ENCODE results near the gene BBS9.
"Not testable (repeated sequence)": the region's sequence is repeated elsewhere in the genome, so short reads cannot be mapped to it uniquely, and the experiment has no call there.

BBS9 gene

DNA sequence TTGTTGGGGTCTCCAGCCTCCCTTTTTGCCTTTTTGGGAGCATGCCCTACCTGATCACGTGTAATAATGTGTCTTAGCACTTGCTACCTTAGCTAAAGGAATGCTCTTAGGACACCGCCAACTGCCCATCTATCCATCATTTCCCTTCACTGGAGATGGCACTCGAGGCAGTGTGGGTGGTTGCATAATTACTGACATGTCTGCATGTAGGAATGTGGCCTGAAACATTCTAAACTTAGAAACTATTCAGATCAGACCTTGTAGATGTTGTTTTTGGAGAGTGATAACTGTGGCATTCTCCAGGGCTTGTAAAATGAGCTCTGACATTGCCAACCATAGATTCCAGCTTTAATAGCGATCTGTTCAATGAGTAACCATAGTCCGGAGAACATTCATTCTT, 365.8 kb downstream of the BBS9 start:
- peak; percentile 12 for DNase-seq (ENCODE audit: low spot score)

DNA sequence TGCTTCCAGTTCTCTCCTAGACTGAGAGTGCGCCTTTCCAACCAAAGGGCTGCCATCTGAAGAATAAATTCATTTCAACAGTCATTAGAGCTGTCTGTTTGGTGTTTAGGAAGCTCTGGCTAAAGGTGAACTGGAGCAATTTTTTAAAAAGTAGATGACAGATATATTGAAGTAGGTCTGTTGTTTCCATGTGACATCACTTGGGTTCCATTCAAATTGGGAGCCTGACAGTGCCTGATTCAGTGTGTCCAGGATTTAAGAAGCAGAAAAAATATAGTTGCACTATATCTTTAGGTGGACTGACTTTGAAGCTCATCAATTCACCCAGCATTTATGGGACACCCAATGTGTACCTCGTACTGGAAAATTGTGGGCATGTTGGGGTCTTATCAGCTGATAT, 367.7 kb downstream of the BBS9 start:
- no peak for DNase-seq (ENCODE audit: low spot score)

DNA sequence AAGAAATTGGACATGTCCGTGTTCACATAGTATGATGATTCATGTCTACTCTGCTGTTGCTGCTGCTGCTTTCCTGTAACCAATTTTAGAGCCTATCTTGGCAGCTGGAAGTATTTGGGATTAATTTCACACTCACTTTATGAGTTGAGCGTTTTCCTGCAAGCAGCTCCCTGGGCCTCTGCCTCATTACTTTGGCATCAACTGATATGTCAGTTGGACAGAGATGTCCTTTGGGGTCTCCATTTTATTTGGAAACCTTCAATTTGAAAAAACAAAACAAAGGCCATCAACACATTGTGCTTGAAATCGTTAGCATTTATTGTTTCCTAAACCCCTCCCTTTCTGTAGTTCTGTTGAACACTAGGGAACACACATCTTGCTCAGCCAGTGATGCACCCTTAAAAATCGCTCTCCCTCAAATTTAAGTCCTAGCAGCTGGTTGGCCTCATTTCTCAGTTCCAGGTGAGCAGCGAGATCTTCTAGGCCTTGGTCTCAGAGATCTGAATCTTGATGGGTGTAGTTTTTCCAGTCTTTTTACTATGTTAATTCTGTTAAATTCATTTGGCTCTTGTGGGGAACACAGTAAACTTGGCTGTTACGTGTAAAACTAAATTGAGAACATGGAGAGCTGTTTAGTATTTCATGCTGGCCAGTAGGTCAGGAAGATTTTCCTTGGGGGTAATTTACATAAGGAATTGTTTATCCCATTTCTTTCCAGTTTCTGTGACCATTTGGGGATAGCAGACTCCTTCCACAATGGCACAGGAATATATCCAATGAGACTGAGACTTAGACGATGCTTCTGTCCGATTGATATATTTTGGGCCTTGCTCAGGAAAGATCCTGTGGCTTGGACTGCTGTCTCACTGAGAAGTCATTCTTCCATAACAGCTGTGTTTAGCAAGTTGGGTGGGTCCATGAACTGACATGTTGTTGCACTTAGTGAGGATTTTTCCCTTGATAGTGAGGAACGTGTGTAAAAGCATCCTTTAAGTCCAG, 371.6 kb downstream of the BBS9 start:
- DNase-seq (ENCODE audit: low spot score), result no peak

DNA sequence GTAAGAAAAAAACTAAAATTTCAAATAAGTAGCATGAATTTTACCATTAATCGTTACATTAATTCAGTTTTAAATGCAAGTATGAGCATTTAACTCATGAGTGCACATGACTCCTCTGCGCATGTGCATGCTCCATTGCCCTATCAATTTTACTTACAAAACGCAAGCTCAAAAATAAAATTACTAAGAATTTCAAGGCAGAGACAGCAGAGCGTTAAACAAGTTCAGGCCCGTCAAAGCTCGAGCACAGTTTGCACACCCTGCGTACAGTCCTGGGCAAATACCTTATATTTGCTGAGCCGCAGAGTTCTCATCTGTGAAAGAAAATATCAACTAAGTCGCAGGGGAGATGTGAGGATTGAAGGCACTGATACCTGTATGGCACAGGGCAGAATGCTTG, 373.6 kb downstream of the BBS9 start:
- no peak for DNase-seq (ENCODE audit: low spot score)

DNA sequence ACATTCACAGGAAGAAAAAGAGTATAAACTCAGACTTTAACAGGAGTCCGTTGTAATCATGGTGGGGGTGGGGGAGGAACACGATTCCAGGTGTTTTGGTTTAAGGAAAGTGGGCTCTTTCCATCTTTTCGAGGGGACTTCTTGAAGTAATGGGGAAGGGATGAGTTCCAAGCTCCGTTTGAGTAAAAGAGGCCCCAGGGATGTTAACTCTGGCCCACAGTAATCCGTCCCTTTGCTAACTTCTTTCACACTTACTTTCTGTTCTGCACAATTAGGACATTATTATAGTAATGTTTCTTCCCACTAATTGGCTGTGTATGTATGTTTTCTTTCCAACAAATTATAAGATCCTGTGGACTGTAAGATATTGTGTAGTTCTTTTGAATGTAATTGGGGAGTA, 374.4 kb downstream of the BBS9 start:
- no peak for DNase-seq (ENCODE audit: low spot score)

DNA sequence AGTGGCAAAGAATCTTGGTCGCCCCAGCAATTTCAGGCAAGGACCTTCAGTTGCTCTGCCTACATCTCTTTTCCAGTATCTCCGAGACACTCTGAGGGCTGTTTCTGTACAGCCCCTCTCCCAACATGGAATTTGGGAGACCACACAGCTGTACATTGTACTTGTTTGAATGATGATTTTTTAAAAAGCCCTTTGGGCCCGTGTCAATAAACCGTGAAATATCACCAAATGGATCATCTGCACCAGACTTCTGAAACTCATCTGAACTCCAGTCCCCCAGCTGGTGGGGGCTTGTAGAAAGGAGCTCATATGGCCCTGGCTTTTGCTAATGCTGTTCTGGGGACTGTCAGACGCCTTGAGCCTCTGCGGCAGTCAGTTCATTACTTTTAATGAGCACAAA, 374.9 kb downstream of the BBS9 start:
- no peak for DNase-seq (ENCODE audit: low spot score)

DNA sequence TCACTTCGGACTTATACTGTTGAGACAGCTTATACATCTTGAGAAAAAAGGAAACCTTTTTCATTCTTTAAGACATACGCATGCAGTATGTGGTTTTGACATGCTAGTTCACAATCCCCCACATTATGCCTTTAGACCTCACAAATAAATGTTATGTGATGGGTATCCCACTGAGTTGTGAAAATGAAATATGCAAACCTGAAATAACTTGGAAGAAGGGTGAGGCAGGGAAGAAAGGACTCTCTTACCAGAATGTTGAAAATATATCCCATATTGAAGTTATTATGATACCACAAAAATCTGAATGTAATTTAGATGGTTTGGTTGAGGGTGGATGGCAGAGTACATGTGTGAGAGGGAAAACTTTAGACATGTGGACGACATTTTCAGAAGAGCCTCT, 379.8 kb downstream of the BBS9 start:
- DNase-seq (ENCODE audit: low spot score), result no peak

DNA sequence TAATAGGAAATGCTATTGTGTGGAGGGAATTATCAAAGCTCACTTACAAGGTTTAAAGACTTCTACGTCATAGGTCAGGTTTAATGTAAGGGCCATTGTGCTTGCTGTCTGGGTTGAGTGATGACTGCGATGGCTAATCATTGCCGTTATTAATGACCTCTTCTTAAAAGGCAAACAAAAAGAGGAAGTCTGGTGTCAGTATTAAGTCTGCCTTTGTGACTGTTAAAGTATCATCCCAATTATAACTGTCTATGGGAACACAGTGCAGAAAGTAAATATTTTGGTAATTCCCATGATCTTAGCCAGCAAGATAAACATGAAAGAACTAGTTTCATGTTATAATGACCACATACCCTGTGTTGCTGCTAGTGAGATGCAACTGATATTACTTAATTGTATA, 382.4 kb downstream of the BBS9 start:
- DNase-seq (ENCODE audit: low spot score), result no peak

DNA sequence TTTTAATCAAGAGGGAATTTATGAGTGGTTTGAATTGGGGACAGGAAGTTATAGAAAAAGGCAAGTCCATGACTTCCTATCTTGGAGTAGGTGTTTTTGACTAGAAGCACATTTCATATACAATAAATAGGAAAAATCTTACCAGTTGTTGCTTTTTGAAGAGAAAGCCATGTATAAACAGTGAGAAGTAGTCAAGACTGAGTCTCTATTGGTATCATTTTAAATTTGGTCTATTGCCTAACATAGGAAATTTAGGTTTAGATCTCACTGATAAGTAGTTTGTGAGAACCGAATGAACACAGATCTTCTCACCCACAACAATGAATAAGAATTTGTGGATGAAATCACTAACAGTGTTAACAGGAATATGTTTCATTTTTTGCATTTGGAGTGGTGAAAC, 387.2 kb downstream of the BBS9 start:
- no peak for DNase-seq (ENCODE audit: low spot score)

DNA sequence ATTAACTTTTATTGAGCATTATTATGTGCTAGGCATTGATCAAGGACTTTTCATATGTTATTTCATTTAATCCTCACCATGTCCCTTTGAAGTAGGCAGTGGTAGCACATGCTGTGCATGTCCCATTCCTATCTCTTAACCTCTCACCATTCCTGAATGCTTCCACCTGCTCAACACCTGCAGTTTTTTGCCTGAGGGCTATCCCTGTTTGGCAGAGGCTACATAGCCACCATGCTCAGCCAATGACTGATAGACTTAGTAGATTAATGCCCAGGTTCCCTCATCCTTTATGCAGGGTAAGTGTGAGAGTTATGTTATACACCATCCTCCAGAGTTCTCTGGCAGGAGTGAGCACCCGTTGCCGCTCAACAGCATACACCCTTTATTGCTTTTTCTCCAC, 387.8 kb downstream of the BBS9 start:
- DNase-seq (ENCODE audit: low spot score), result no peak

DNA sequence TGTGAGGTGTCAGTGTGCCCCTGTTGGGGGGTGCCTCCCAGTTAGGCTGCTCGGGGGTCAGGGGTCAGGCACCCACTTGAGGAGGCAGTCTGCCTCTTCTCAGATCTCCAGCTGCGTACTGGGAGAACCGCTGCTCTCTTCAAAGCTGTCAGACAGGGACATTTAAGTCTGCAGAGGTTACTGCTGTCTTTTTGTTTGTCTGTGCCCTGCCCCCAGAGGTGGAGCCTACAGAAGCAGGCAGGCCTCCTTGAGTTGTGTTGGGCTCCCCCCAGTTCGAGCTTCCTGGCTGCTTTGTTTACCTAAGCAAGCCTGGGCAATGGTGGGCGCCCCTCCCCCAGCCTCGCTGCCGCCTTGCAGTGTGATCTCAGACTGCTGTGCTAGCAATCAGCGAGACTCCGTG, 397.6 kb downstream of the BBS9 start:
- DNase-seq (ENCODE audit: low spot score), result not testable (repeated sequence)

DNA sequence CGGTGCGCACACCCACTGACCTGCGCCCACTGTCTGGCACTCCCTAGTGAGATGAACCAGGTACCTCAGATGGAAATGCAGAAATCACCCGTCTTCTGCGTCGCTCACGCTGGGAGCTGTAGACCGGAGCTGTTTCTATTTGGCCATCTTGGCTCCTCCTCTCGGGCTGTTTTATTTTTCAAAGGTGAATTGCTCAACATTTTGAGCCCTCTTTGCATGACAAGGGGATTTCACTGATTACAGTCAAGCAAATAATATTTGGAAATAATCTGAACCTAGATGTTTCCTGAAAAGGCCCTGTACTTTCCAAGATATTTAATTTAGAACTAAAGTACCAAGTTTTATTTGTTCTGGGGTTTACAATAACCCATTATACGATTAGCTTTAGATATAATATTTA, 398.2 kb downstream of the BBS9 start:
- not testable (repeated sequence) for DNase-seq (ENCODE audit: low spot score)

DNA sequence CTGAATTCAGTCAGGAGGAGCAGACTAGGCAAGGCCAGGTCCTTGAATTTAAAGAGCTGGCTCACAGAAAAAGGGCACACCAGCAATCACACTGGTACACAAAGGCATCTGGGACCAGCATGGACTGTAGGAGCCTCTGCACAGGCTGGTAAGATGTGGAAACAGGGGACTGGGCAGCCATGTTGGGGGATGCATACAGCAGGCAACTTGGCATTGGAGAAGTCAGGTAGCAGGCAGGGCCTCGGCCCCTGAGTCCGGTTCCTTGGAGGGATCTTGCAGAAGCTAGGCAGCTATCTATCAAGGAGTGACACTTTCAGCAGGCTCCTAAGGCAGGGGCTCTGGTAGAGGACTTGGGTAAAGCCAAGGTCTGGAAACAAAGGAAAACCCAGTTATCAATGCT, 399.7 kb downstream of the BBS9 start:
- DNase-seq (ENCODE audit: low spot score), result no peak

DNA sequence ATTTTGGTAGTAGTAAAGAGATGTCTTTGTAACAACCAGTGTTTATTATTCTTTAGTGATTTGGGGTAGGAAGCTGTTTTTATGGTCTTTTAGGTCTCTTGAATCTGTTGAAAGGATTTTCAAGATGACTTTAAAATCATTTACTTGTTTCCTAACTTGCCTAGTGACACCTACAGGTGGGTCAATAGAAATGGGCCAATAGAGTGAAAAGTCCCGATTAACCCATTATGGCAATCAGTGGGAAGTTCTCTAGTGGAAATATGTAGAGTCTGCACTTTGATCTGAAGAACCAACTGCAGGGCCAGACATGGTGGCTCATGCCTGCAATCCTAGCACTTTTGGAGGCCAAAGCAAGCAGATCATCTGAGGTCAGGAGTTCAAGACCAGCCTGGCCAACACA, 401.3 kb downstream of the BBS9 start:
- no peak for DNase-seq (ENCODE audit: low spot score)

DNA sequence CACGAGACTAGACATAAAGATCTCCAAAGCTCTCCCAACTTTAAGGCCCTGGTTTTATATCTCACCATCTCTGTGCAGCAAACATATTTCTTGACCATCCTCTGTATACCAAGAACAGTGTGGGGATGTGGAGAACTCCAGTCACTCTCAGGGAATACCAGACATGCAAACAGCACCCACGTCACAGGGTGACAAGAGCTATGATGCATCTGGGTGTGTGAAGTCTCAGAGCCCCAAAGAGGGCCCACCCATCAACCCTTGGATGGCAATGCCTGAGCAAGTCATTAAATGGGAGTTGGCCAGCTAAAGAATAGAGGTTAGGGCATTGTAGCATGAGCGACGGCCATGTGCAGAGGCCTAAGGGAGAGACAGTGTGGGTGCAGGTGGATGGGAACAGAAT, 402.5 kb downstream of the BBS9 start:
- no peak for DNase-seq (ENCODE audit: low spot score)

DNA sequence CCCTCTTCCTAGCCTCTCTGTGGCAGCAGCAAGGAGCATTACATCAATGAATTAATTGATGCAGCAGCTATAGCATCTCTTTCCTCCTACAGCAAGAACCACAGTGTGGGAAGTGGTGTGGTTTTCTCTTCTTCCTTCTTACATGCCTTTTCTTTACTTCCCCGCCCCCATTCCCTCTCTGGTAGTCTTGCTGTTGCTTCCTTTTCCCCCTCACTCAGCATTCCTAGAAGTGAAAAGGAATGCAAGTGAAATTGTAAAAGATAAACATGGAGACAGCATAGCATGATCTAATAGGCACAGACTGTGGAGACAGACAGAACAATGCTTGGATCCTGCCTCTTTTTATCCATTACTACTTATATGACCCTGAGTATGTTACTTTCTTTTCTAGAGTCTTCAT, 405.5 kb downstream of the BBS9 start:
- no peak for DNase-seq (ENCODE audit: low spot score)

DNA sequence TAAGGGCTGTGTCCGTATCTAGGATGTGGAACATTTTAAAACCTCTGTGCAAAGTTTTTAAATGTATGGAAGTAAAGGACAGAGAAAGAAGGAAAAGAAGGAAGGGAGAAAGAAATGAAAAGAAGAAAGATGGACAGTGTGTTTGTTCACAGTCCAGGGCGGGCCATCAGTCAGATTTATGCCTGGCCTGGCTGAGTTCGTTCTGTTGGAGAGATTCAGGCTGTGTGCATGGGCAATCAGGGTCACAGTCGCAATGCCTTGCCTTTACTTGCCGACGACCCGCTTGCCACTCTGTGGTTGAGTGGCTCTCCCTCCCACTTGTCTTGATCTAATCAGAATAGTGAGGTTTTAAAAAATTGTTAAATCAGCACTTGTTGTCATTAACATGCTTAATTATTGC, 406.6 kb downstream of the BBS9 start:
- no peak for DNase-seq (ENCODE audit: low spot score)

DNA sequence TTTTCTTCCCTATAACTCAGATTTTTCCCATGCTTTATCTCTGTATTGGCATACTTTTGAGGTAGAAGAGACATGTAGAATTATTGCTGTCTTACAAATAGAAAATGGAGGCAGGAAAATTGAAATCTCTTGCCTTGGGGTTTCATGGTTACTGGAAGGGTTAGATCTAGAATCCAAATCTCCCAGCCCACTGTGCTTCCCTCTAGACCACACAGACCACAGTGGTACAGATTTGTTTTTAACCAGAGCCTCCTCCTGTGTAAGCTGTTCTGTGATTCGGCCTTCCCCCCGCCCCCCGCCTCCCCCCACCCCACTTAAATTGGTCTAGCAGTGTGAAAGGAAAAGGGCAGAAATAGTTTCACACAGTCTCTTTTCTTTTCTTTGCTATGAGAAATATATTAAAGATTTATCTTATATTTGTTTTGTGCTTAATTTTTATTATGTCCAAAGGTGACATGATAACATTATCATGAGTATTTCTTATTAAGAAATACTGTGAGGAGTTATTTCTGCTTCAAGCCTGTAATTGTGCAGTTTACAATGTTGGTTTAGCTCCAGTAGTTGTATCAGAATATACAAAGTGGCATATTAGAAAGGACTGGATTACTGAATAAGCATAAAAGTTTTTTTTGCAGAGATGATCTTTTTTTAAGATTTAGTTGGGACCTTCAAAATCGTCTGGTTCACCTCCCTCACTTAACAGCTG, 407.2 kb downstream of the BBS9 start:
- DNase-seq (ENCODE audit: low spot score), result no peak

DNA sequence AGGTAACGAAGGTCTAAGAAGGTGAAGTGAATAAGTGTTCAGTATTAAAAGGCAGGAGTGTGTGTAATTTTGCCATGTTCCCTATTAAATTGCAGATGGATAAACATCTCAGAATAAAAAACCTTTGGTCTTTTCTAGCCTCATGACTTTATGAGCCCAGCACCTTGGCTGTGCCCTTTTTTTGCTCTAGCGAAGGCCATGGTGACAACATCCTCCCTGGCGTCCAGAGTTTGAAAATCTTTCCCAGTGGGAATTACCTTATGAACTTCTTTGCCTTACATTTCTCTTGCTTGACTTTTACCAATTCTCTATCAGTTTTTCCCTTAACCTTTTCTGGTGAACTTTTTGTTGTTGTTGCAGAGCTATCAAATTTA, 407.7 kb downstream of the BBS9 start:
- DNase-seq (ENCODE audit: low spot score), result no peak

DNA sequence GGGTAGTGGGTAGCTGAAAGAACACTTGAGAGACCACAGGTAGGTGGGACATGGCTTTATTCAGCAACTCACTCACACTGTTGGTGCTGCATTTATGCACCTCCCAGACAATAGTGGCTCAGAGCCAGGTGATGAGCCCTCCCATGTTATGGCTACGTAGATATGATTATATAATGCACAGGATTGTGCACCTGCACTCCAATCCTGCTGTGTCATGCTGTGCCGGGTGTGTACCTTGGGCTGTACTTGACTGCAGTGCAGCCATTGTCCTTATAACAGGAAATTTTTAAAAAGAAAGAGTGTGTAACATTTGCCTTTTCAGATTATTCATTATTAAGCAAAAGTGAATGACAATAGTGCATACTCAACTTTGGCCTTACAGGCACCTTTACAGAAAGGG, 409.8 kb downstream of the BBS9 start:
- DNase-seq (ENCODE audit: low spot score), result no peak

DNA sequence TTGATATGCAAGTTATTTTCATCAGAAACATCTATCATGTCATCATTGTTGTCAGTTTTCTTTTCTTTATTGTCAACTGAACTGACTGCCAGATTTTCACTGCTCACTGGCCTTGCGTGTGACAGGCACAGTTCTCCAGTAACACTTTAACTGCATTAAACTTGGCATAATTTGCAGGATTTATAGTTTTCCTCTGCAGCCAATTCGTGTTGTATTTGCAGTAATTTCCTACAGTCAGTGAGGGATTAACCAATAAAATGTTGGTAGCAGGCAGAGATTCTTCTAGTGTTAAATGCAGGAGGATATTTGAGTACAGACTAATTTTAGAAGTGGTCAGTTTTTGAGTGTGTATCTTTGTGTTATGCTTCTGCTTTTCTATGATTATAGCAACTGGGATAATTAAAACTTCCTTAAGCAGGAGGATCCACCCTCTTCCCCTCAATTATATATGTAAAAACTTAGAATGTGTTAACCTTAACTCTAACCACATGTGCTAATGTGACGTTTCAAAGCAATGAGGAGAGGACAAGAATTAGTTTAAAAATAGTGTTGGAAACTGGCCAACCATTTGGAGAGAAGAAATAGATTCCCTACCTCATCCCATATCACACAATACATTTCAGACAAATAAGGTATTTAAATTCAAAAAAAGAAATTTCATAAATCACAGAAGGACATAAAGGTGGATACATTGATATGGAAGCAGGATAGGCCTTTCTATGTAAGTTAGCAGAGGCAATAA, 410.5 kb downstream of the BBS9 start:
- no peak for DNase-seq (ENCODE audit: low spot score)

DNA sequence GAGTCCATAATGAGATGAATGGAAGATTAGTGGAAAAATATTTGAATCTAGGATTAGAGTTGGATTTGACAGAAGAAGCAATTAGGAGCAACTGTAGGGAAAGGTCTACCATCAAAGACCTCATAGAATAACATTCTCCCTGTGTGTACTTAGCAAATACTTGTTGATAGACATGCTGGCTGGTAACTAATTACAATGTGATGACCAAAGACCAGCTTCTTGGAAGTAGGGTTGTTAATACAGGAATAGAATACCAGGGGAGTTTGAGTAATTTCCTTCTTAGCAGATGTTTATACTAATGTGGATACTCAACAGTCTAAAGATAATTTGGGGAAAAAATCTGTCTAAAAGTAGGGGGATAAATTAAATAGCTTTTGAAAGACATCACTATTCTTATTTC, 418.5 kb downstream of the BBS9 start:
- DNase-seq (ENCODE audit: low spot score), result no peak

DNA sequence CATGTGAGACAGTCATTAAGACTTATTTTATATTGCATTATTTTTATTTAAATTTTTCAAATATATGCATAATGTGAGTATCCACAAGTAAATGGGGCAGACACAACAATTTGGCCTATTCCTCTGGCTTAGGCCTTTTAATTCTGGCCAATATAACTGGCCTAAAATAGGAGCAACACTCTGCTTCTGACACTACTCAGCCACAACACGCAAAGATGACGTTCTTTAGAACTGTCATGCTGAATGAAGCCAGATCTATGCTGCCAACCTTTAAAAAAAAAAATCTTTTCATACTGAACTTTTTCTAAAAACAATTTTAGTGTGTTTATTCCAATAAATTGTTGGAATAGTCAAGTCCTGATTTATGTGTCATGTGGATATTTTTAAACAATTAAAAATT, 421.0 kb downstream of the BBS9 start:
- DNase-seq (ENCODE audit: low spot score), result no peak

Measured in AG08396 (cell line).